Fibroblast of skin of right quadriceps (primary cell): ENCODE measurements around the gene AAR2.

Experiments
- DNase-seq: peaks from one replicate; pipeline ENCODE4 v3.0.0-alpha.2; 2013

Gene AAR2

DNA sequence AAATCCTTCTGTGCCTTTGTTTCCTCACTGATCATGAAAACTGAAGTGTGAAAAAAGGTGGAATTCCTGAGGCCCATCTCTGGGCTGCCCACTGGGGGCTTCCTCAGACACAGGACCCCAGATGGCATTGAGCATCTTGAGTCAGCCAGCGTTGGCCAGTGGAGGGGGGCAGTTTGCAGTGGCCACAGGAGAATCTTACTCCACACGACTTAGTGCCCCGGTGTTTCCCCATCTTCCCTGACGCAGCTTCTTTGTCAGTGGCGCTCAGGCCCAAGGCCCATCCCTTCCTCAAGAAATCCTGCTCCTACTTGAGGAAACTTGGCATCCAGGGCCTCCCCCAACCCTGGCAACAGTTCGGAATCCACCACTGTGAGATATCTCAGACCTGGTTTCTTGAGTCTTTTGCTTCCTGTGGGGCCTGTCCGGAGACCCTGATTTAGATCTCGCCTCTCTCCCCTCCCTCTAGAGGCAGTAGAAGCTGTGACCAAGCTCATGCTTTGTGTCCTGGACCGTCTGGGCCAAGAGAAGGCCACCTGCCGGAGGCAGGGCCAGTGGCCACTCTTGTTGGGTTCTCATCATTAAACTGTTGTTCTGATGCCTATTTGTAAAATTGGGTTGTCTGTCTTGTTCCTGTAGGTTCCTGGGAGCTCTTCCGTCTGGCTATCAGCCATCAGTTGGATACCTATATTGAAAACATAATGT lies 49.6 kb downstream of the AAR2 start:
- DNase-seq, result no peak

DNA sequence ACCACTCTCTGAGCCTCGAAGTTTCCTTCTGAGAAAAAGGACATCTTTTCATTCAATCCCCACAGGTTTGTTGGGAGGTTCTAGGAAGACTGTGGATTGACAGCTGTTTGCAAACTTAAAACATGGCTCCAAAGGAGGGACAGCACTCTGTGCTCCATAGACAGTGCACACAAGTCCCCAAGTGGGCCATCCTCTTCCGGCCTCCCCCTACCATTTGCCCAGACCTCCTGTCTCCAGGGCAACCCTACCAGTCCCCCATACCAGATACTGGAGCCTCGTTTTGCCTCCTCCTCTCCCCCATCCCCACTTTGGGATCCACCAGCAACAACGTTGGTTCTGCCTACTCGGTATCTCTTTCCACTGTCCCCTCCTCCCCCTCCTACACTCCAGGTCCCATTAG lies 61.4 kb downstream of the AAR2 start:
- DNase-seq, result no peak

DNA sequence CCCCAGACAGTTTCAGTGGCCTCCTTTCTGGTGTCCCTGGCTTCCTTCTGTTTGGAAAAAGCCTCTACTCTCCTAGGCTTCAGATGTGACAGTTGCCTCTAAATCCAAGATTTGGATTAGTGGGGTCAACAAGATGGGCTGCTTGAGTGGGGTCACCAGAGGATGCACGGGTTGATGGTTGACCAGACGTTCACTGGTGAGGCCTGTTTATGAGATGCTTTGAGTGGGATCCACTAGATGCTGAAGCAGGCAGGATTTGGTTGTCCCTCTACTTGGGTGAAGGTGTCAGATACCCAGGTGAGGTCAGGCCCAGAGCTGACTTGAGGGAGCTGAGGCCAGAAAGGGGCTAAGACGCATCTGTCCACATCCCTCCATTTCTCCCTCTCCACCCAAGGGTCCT lies 61.8 kb downstream of the AAR2 start:
- no peak for DNase-seq

DNA sequence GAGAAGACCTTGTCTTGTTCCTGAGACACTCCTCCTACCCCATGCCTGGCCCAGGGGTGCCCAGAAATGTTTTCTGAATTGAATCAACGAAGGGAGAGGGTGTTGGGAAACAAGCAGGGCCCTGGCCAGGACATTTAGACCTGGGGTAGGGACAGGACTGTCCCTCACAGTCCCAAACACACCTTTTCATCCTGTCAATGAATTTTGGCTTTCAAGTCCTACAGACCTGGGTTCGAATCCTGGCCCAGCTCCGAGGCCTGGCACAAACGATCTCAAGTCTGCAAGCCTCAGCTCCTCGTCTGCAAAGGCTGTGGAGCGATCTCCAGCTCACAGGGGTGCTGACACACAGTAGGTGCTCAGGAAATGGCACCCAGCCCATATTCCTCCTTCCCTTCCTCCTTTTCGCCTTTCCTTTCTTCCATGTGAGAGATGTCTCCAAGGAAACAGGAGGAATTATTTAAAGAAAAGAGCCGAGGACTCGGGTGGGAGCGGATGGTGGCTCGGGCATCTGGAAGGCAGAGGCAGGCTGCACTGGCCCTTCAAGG lies 62.6 kb downstream of the AAR2 start:
- DNase-seq, result no peak

DNA sequence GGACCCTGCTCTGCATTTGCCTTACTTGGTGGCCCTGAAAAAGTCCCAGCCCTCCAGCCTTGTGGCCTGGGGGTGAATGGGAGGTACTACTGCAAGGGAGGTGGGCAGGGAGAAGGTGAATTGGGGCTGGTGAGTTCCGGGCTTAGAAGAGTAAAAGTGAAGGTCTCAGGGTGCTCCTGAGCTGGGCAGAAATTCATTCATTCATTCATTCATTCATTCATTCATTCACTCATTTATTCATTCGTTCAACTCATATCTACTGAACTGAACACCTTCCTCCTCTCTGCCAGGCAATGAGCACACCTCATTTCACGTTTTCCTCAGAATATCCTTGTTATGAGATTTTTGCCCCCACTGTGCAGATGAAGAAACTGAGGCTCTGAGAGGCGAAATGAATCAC lies 63.2 kb downstream of the AAR2 start:
- DNase-seq, result no peak

DNA sequence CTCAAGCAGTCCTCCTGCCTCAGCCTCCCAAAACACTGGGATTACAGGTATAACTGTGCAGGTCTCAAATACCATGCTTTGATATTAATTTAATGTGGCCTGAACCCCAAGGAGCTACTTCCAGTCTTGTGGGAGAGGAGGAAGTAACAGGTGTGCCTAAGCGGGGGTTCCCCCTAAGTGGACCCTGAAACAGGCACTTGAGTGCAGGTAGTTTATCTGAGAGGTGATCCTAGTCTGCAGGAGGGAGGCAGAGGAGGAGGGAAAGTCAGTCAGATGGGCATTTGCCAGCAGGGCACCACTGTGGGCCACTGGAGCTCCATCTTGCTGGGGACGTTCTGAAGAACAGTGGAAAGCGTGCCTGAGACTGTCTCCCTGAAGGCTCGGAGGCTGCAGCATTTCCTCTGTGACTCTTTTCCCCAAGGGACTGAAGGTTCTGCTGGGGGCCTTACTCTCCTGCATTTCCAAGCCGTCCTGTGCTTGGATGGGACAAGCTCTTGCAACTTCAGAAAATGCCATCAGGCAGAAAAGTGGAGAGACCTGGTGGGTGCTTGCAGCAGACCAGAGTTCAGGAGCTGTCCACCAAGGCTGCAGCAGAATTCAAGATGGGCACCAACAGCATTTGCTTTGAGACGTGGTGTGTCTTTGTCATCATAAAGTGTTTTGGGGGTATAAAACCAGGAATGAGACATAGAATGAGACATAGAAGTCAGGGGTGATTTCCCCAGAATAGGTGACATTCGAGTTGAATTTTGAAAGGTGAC lies 65.3 kb downstream of the AAR2 start:
- no peak for DNase-seq

DNA sequence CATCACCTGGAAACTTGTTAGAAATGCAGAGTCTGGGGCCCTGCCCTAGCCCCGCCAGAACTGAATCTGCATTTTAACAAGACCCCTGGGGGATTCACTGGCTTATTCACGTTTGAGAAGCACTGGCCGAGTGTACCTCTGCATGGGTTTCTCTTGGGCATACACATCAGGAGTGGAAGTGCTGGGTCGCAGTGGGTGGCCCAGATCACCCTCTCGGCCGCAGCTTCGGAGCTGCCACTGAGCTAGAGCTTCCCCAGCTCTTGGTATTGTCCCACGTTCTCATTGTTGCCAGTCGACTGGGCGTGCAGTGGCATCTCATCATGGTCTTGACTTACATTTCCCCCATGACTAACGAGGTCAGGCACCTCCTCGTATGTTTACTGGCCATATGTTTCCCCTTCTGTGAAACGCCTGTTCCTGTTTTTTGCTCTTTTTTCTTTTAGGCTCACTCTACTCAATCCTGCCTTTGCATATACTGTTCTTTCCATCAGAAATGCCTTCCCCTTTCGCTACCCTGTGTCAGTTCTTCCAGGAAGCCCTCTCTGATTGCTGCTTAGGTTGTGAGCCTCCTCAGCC lies 66.8 kb downstream of the AAR2 start:
- DNase-seq, result no peak

DNA sequence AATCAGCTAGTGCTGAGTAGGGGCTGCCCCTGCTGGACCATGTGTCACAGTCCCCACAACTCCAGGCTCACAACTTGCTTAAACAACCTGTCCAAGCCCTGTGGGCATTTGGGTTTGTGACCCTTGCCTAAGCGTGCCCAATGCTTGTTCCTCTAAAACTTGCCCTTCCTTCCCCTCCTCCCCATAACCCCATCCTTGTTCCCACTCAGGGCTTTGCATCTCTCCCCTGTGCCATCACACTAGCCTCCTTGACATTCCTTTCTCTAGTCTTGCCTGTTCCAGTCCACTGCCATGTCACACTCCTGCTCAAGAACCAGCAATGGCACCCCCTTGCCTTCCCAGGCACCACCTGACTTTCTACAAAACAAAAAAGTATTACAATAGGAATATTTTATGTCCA lies 67.6 kb downstream of the AAR2 start:
- no peak for DNase-seq

DNA sequence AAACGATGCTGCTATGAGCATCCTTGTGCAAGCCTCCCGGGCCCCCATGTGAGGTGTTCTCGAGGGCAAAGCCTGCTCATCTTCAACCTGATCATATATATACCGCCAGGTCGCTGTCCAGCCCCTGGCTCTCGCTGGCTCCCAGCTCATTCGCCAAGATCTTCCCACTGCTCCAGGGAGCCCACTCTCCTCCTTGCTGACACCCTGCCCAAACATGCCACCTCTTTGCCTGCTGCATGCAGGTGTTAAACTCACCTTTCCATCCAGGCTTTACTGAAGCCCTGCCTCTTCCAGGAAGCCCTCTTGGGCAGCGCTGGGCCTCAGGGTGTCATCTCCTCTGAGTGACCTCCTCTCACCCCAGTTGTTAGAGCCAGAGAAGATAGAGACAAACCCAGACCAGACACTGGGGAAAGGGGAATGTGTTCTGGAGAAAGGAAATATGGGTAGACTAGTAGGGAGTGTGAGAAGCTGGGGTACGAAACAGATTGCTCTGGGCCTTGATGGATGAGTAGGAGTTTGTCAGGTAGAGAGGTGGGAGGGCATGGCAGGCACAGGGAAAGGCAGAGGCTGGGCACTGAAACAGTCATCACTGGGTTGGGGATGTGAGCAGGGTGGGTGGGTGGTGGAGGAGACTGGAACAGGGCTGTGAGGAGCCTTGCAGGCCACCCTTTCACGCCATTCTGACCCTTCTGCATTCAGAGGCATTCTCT lies 68.7 kb downstream of the AAR2 start:
- DNase-seq, result no peak

DNA sequence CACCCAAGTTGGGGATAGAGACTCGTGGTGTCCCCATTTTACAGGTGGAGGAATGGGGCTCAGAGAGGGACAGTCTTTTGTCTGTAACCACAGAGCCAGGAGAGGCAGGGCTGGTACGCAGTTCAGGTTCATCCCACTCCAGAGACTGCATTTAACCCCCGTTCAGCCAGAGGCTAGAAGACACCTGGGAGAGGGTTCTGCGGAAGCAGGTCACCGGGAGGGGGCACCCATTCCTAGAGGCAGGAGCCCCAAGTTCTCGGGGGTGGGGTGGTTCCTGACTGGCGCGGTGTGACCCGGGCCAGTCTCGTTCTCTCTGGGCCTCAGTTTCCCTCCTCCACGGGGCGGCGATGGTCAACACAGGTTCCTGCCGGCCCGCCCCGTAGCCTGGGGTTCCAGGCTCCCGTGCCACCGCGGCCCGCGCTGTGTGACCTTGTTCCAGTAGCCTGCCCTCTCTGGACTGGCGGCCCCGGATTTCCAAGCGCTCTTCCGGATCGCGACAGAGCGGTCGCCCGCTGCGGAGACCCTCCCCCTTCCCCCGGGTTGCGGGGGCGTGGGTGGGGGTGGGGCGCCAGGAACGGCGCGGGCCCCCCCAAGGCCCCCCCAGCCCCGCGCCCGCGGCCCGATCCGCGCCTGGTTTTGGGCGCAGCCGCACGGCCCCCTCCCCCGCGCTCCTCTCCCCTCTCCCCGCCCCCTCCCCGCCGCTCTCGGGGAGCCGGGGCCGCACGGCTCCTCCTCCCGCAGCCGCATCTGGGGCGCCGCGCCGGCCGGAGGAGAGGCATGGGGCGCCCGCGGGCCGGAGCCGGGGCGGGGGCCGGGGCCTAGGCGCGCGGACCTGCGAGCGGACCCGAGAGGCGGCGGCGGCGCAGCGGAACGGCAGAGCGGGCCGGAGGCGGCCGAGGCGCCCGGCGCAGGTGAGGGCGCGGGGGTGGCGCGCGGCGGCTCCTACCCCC lies 69.6 kb downstream of the AAR2 start, which contains the start of gene DLGAP4:
Gene DLGAP4 (plus strand): TSS at position 738 of the 950 bp plus-strand sequence. CDS start 125,379 bp downstream, outside the sequence.
- no peak for DNase-seq
